Heart right ventricle (tissue), 16 donors: ENCODE results near the gene ABCA13. TPM values are rescaled to one million over a fixed set of nuclear protein-coding genes. Genes with fewer than 3 reads are reported as not detected.

ENCODE experiments used
- ATAC-seq, 8 donors: fragments of 200-7000 bp; cut with Tn5 transposase; one replicate each; pipeline ENCODE4 v1.9.1; 2020; ENCODE audit warnings: mild to moderate bottlenecking in 8 of 8, moderate library complexity in 8 of 8, moderate number of reproducible peaks in 1 of 8
- DNase-seq, 2 donors: peaks; one replicate each; pipeline ENCODE4 v3.0.0-alpha.2; 2020
- H3K27ac ChIP-seq, 10 donors: fragments of 200-600 bp; sonication (generic) in 2 of 10; one replicate each; pipeline versions ENCODE4 v1.5.0 to v1.8.0; 2020 to 2022; ENCODE audit warnings: mild to moderate bottlenecking in 3 of 10
- H3K27me3 ChIP-seq, 7 donors: fragments of 200-600 bp; one replicate each; pipeline ENCODE4 v1.8.0; 2021 to 2022; ENCODE audit warnings: mild to moderate bottlenecking in 2 of 7
- H3K36me3 ChIP-seq, 9 donors: fragments of 200-600 bp; sonication (generic) in 1 of 9; one replicate each; pipeline versions ENCODE4 v1.5.0 to v1.8.0; 2020 to 2022; ENCODE audit warnings: mild to moderate bottlenecking in 2 of 9
- H3K4me1 ChIP-seq, 9 donors: fragments of 200-600 bp; sonication (generic) in 1 of 9; one replicate each; pipeline versions ENCODE4 v1.5.0 to v1.8.0; 2020 to 2022; ENCODE audit warnings: mild to moderate bottlenecking in 4 of 9
- H3K4me3 ChIP-seq, 10 donors: fragments of 200-600 bp; sonication (generic) in 2 of 10; one replicate each; pipeline versions ENCODE4 v1.5.0 to v1.8.0; 2020 to 2022; ENCODE audit warnings: mild to moderate bottlenecking in 7 of 10, moderate library complexity in 2 of 10
- H3K9me3 ChIP-seq, 11 donors: fragments of 200-600 bp in 10 of 11; sonication (generic) in 2 of 11; one replicate each; pipeline versions ENCODE4 v1.5.0 to v1.8.0; 2013 to 2022; ENCODE audit warnings: mild to moderate bottlenecking in 2 of 11, control low read depth in 1 of 11, moderate library complexity in 1 of 11
- CTCF ChIP-seq, 9 donors: fragments of 200-600 bp; sonication (generic) in 2 of 9; IDR thresholded peaks; one replicate each; pipeline versions ENCODE4 v1.5.0 to v1.8.0; 2021 to 2022; ENCODE audit warnings: antibody characterized with exemption in 9 of 9, mild to moderate bottlenecking in 5 of 9, moderate library complexity in 1 of 9
- WGBS, 2 donors: extraction: QIAGEN DNeasy Blood & Tissue Kit; methylation state at CpG; one replicate each; pipeline ENCODE4 v1.1.7; 2013; ENCODE audit warnings: inconsistent platforms in 1 of 2; 5-methylcytosine and 5-hydroxymethylcytosine counted together
- intact Hi-C, 10 donors: fragments of 100-400 bp; cut with DNase I; formaldehyde crosslinking; loops; one replicate each; pipeline versions ENCODE4 v1.11.1 to v1.14.2; 2022
- polyA plus RNA-seq, 2 donors: library from polyadenylated mRNA; stranded (reverse); fragments of 200-250 nt; gene quantifications; one replicate each; pipeline ENCODE4 v1.2.3, GENCODE V29; 2013
- total RNA-seq, 10 donors: library from RNA; stranded (reverse); fragmentation: NEBNext Ultra II Directional in 3 of 10; extraction: Animal tissue kit (Norgen Biotek cat#: 25700) in 3 of 10; gene quantifications; one replicate each; pipeline versions ENCODE4 v1.2.1 to v1.2.4, GENCODE V29; 2021 to 2023
- donor health status: Arrhythmogenic right ventricular cardiomyopathy.
- donor health status: ischemic (EF 13 %, LVEDD 7.1; RV severe dilation, severe dysfunction).
- donor health status: healthy with polysubstance abuse.
- donor health status: DM: no; HTN: yes; CAD: no.
- donor health status: DM: no; HTN: no; CAD: no.
- donor health status: ischemic (EF 25% LVEDD 6.9; RV normal size, moderate dysfunction).
- donor health status: ischemic (EF 25% LVEDD 5.7; RV mildly dilated, moderate dysfunction).
- donor health status: healthy.
- donor health status: DM: yes; HTN: yes; CAD: no.
- donor health status: Ischemic cardiomyopathy.
- donor health status: ischemic (EF 35%, LVEDD 5.7; RV mildly dilated, moderate dysfunction).
- donor health status: nonischemic (EF 11% LVEDD 7.7; RV severe dilation, severe dysfunction).
- donor health status: DM: yes; HTN: yes; CAD: no.
- donor health status: PGD.
- donor health status: ischemic (EF 29% LVEDD 5.4; RV normal size, mild dysfunction).
- donor health status: nonischemic (EF 23%, LVEDD 6.1; RV moderate dilation, normal function).

ABCA13 gene
- total and polyA plus RNA-seq, 12 donors = 0.01 to 0.37 (median 0.06) TPM; not detected in 1

- no peak for TF ChIP-seq CTCF (IDR thresholded peaks at IDR 0.05)
- Histone ChIP-seq H3K4me3 (no peak overlapping the region), H3K27ac (no peak overlapping the region), H3K27me3 (no peaks in the 10 kb centered on the region), H3K9me3 (peaks cover 0 to 12% (median 0%) of the 10 kb centered on the region in 11 donors), H3K4me1 (no peaks in the 10 kb centered on the region), H3K36me3 (no peaks in the 10 kb centered on the region)
- DNase-seq (no peak), ATAC-seq (no peak)
- intact Hi-C loops = no loop called here
- 76 to 86% methylated on average over 1 of the region's 1 CpG for WGBS, 2 donors
These were observed 36.0 kb downstream of the ABCA13 start for GRCh38 chr7:48207155-48207675.

- intact Hi-C loops = no loop called here
- DNase-seq (no peak), ATAC-seq (no peak)
- Histone ChIP-seq H3K36me3 (no peaks in the 10 kb centered on the region), H3K27ac (no peak overlapping the region), H3K27me3 (no peaks in the 10 kb centered on the region), H3K4me1 (no peaks in the 10 kb centered on the region), H3K9me3 (peaks cover 0 to 12% (median 0%) of the 10 kb centered on the region in 11 donors), H3K4me3 (no peak overlapping the region)
- 71 to 80% methylated on average over 1 of the region's 1 CpG for WGBS, 2 donors
- TF ChIP-seq CTCF (IDR thresholded peaks at IDR 0.05) = no peak
These were observed 37.8 kb downstream of the ABCA13 start for GRCh38 chr7:48209004-48209600.

- Histone ChIP-seq H3K4me3 (no peak overlapping the region), H3K36me3 (no peaks in the 10 kb centered on the region), H3K9me3 (peaks cover 0 to 12% (median 0%) of the 10 kb centered on the region in 11 donors), H3K27me3 (no peaks in the 10 kb centered on the region), H3K27ac (no peak overlapping the region), H3K4me1 (no peaks in the 10 kb centered on the region)
- no peak for TF ChIP-seq CTCF (IDR thresholded peaks at IDR 0.05)
- DNase-seq = no peak
- ATAC-seq = no peak
- WGBS, 2 donors = 95 to 97% methylated on average over 1 of the region's 1 CpG
- intact Hi-C loops = no loop called here
These were observed 42.0 kb downstream of the ABCA13 start for GRCh38 chr7:48213226-48213625.

- no peaks in the 10 kb centered on the region for H3K27me3 ChIP-seq
- no peak for TF ChIP-seq CTCF (IDR thresholded peaks at IDR 0.05)
- H3K36me3 ChIP-seq = no peaks in the 10 kb centered on the region
- 91 to 95% methylated on average over 1 of the region's 1 CpG for WGBS, 2 donors
- DNase-seq (no peak), ATAC-seq (no peak)
- no peak overlapping the region for H3K4me3 ChIP-seq
- no peak overlapping the region for H3K27ac ChIP-seq
- peaks cover 0 to 5% (median 0%) of the 10 kb centered on the region in 11 donors for H3K9me3 ChIP-seq
- H3K4me1 ChIP-seq = no peaks in the 10 kb centered on the region
- intact Hi-C loops = no loop called here
These were observed 46.0 kb downstream of the ABCA13 start for GRCh38 chr7:48217266-48217665.
